ENCODE measurements around the gene RHCG. TPM values are rescaled to one million over a fixed set of nuclear protein-coding genes. Genes with fewer than 3 reads are reported as not detected.

The RHCG gene
- 100 to 1,000 TPM in 1 of 4 donors, 10 to 100 TPM in 1, 1 to 10 TPM in 2; 1.5 to 140 (median 8.4) TPM for total RNA-seq

- H3K27me3 ChIP-seq: peaks cover 100% of the 10 kb centered on the region
- WGBS, 2 donors (ENCODE audit: low coverage in 1 of 2): 9 to 13% methylated on average over 8 to 11 of the region's 55 CpGs
- peak; percentile 14 for ATAC-seq
- TF ChIP-seq POLR2AphosphoS5 (IDR thresholded peaks at IDR 0.05) (no peak), CTCF (IDR thresholded peaks at IDR 0.05) (peak in 2 of 4 experiments; percentile 18 to 28)
- H3K36me3 ChIP-seq: no peaks in the 10 kb centered on the region
- H3K9me3 ChIP-seq: no peaks in the 10 kb centered on the region
- H3K27ac ChIP-seq: no peak within 1 kb of the TSS
- peaks cover 0 to 9% (median 6%) of the 10 kb centered on the region in 3 donors for H3K4me1 ChIP-seq
- H3K4me3 ChIP-seq: peak within 1 kb of the TSS in 1 of 2 donors; percentile 40
Measured at GRCh38 chr15:89496155-89497098, at the start of gene RHCG. Gene RHCG, minus strand, starts transcription at chr15:89496583. Its CDS starts 39 bp downstream, at chr15:89496544.

- Histone ChIP-seq H3K27ac (no peak overlapping the region), H3K4me1 (no peaks in the 10 kb centered on the region), H3K9me3 (peaks cover 0 to under 1% (median 0%) of the 10 kb centered on the region in 3 donors), H3K4me3 (no peak overlapping the region), H3K36me3 (no peaks in the 10 kb centered on the region), H3K27me3 (peaks cover 27% of the 10 kb centered on the region)
- WGBS, 2 donors (ENCODE audit: low coverage in 1 of 2): 63 to 71% methylated on average over 1 to 3 of the region's 4 CpGs
- ATAC-seq: no peak
- TF ChIP-seq POLR2A (IDR thresholded peaks at IDR 0.05) (no peak), POLR2AphosphoS5 (IDR thresholded peaks at IDR 0.05) (no peak), CTCF (IDR thresholded peaks at IDR 0.05) (no peak), EP300 (IDR thresholded peaks at IDR 0.05) (no peak)
Measured at GRCh38 chr15:89543389-89543788, 47.0 kb upstream of the RHCG start.

- Histone ChIP-seq H3K4me3 (no peak overlapping the region), H3K9me3 (peaks cover 0 to 10% (median 0%) of the 10 kb centered on the region in 3 donors), H3K27me3 (peaks cover 18% of the 10 kb centered on the region), H3K27ac (no peak overlapping the region), H3K4me1 (no peaks in the 10 kb centered on the region), H3K36me3 (no peaks in the 10 kb centered on the region)
- no peak for TF ChIP-seq POLR2A (IDR thresholded peaks at IDR 0.05)
- TF ChIP-seq POLR2AphosphoS5 (IDR thresholded peaks at IDR 0.05): no peak
- TF ChIP-seq EP300 (IDR thresholded peaks at IDR 0.05): no peak
- TF ChIP-seq CTCF (IDR thresholded peaks at IDR 0.05): no peak
- no peak for ATAC-seq
- WGBS, 2 donors (ENCODE audit: low coverage in 1 of 2): 56 to 81% methylated on average over 3 of the region's 3 CpGs
Measured at GRCh38 chr15:89542369-89542768, 46.0 kb upstream of the RHCG start.

GRCh38 chr15:89539027-89539426 is 42.6 kb upstream of the RHCG start:
- 69 to 80% methylated on average over 2 of the region's 2 CpGs for WGBS, 2 donors (ENCODE audit: low coverage in 1 of 2)
- peaks cover 13% of the 10 kb centered on the region for H3K27me3 ChIP-seq

More at GRCh38 chr15:89539027-89539426, 42.6 kb upstream of the RHCG start:
- Histone ChIP-seq H3K4me1 (no peaks in the 10 kb centered on the region), H3K36me3 (no peaks in the 10 kb centered on the region), H3K4me3 (no peak overlapping the region), H3K27ac (no peak overlapping the region), H3K9me3 (peaks cover 0 to 10% (median 0%) of the 10 kb centered on the region in 3 donors)
- no peak for ATAC-seq
- TF ChIP-seq POLR2A (IDR thresholded peaks at IDR 0.05) (no peak), POLR2AphosphoS5 (IDR thresholded peaks at IDR 0.05) (no peak), CTCF (IDR thresholded peaks at IDR 0.05) (no peak), EP300 (IDR thresholded peaks at IDR 0.05) (no peak)
